A673 (cell line): ENCODE measurements around the gene RPS6KC1. TPM values are rescaled to one million over a fixed set of nuclear protein-coding genes. Genes with fewer than 3 reads are reported as not detected.
"Not testable (repeated sequence)": the region's sequence is repeated elsewhere in the genome, so short reads cannot be mapped to it uniquely, and the experiment has no call there.

Experiments used
- BruUV-seq: library from RNA; stranded (reverse); fragments of 400-500 nt; replicated peaks from 2 replicates; lab custom pipeline; 2021; lab: Mats Ljungman, UMichigan
- CTCF ChIA-PET: fragments of 300-600 bp; sonication (Branson Sonifier 250); formaldehyde crosslinking; loops from one replicate; lab custom pipeline; 2022; ENCODE audit warnings: antibody characterized with exemption; lab: Charles Lee
- POLR2A ChIA-PET: fragments of 300-600 bp; sonication (Branson Sonifier 250); formaldehyde crosslinking; loops from one replicate; lab custom pipeline; 2022; ENCODE audit warnings: antibody characterized with exemption; ENCODE audit not compliant: low non-redundant PET; lab: Charles Lee
- DNase-seq: peaks from one replicate; pipeline ENCODE4 v3.0.0-alpha.2; 2015; ENCODE audit warnings: low spot score
- H3K27ac ChIP-seq: fragments of 200-600 bp; sonication (generic); 2 replicates; pipeline ENCODE4 v1.5.1; 2016; ENCODE audit warnings: mixed run types, low read depth, mild to moderate bottlenecking, mixed read lengths, antibody characterized with exemption, low read length; ENCODE audit not compliant: poor library complexity, severe bottlenecking
- H3K27me3 ChIP-seq: fragments of 200-600 bp; sonication (generic); replicated peaks from 2 replicates; pipeline ENCODE4 v1.6.1; 2017; ENCODE audit warnings: mixed run types, low read depth, mild to moderate bottlenecking, mixed read lengths, antibody characterized with exemption, low read length; ENCODE audit not compliant: insufficient read depth, poor library complexity
- H3K36me3 ChIP-seq: fragments of 200-600 bp; sonication (generic); 2 replicates; pipeline ENCODE4 v1.6.1; 2016; ENCODE audit warnings: mixed run types, mild to moderate bottlenecking, mixed read lengths, antibody characterized with exemption, low read length; ENCODE audit not compliant: insufficient read depth, poor library complexity, severe bottlenecking
- H3K4me1 ChIP-seq: fragments of 200-600 bp; sonication (generic); 2 replicates; pipeline ENCODE4 v1.6.1; 2017; ENCODE audit warnings: mixed run types, mild to moderate bottlenecking, mixed read lengths, antibody characterized with exemption, low read length; ENCODE audit not compliant: insufficient read depth, poor library complexity, severe bottlenecking
- H3K4me3 ChIP-seq: fragments of 200-600 bp; sonication (generic); 2 replicates; pipeline ENCODE4 v1.5.1; 2016; ENCODE audit warnings: low read depth, mixed run types, mild to moderate bottlenecking, mixed read lengths, low read length; ENCODE audit not compliant: poor library complexity, severe bottlenecking
- H3K9me3 ChIP-seq: fragments of 200-600 bp; sonication (generic); 2 replicates; pipeline ENCODE4 v1.6.1; 2016; ENCODE audit warnings: mixed run types, low read depth, mild to moderate bottlenecking, mixed read lengths, antibody characterized with exemption, low read length; ENCODE audit not compliant: poor library complexity, severe bottlenecking
- EZH2 ChIP-seq: fragments of 200-600 bp; sonication (generic); IDR thresholded peaks from 2 replicates; pipeline ENCODE4 v1.6.1; 2017; ENCODE audit warnings: borderline replicate concordance, low read depth, mild to moderate bottlenecking, mixed read lengths, antibody characterized with exemption, low read length; ENCODE audit not compliant: poor library complexity, severe bottlenecking
- intact Hi-C: fragments of 100-400 bp; cut with micrococcal nuclease; formaldehyde crosslinking; loops from one replicate; pipeline ENCODE4 v1.10.0; 2022; ENCODE audit not compliant: unreplicated experiment
- total RNA-seq: library from RNA; stranded (reverse); gene quantifications from 2 replicates; pipeline ENCODE4 v1.2.3, GENCODE V29; 2021
- TF ChIP-seq, protein P1 (sequence below): fragments of 300-800, 200-600 bp; sonication (generic); conservative IDR thresholded peaks from 2 replicates; pipeline ENCODE4 v1.5.1; 2017; ENCODE audit warnings: low read depth, mild to moderate bottlenecking, antibody characterized with exemption, low read length, moderate library complexity, mixed read lengths

The RPS6KC1 gene
- total RNA-seq, 1 experiment from 2014 or later: 17.1 TPM

DNA sequence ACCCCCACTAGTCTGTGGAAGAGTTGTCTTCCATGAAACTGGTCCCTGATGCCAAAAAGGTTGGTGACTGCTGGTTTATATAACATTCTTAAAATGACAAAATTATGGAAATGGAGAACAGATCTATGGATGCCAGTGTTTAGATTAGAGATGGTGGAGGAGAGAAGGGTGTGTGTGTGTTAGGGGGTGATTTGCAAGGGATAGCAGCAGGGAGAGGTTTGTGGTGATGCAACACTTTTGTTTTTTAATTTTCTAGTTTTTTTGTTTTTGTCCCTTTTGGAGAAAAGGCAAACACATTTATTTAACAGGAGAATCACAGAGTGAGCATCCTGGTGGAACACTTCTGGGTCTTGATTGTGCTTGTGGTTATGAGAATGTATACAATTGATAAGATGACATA, 143.8 kb downstream of the RPS6KC1 start:
- no peak overlapping the region for H3K27ac ChIP-seq
- BruUV-seq: no TSS peak
- H3K9me3 ChIP-seq: peaks cover 8% of the 10 kb centered on the region
- TF ChIP-seq, protein P1, sequence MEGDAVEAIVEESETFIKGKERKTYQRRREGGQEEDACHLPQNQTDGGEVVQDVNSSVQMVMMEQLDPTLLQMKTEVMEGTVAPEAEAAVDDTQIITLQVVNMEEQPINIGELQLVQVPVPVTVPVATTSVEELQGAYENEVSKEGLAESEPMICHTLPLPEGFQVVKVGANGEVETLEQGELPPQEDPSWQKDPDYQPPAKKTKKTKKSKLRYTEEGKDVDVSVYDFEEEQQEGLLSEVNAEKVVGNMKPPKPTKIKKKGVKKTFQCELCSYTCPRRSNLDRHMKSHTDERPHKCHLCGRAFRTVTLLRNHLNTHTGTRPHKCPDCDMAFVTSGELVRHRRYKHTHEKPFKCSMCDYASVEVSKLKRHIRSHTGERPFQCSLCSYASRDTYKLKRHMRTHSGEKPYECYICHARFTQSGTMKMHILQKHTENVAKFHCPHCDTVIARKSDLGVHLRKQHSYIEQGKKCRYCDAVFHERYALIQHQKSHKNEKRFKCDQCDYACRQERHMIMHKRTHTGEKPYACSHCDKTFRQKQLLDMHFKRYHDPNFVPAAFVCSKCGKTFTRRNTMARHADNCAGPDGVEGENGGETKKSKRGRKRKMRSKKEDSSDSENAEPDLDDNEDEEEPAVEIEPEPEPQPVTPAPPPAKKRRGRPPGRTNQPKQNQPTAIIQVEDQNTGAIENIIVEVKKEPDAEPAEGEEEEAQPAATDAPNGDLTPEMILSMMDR: no peak
- TF ChIP-seq EZH2: no peak
- H3K36me3 ChIP-seq: no peaks in the 10 kb centered on the region
- no peaks in the 10 kb centered on the region for H3K4me1 ChIP-seq
- no peak for DNase-seq
- no peaks in the 10 kb centered on the region for H3K27me3 ChIP-seq
- no peak overlapping the region for H3K4me3 ChIP-seq
- intact Hi-C loops: no loop called here
- CTCF ChIA-PET: no interaction called here
- POLR2A ChIA-PET: no interaction called here

DNA sequence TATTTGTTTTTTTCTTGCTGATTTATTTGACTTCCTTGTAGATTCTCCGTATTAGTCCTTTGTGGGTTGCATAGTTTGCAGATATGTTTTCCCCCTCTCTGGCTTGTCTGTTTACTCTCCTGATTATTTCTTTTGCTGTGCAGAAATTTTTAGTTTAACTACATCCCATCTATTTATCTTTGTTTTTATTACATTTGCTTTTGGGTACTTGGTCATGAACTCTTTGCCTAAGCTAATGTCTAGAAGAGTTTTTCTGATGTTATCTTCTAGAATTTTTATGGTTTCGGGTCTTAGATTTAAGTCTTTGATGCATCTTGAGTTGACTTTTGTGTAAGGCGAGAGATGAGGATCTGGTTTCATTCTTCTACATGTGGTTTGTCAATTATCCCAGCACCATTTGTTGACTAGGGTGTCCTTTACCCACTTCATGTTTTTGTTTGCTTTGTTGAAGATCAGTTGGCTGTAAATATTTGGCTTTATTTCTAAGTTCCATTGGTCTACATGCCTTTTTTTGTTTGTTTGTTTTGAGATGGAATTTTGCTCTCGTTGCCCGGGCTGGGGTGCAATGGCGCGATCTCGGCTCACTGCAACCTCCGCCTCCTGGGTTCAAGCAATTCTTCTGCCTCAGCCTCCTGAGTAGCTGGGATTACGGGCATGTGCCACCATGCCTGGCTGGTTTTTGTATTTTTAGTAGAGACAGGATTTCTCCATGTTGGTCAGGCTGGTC, 145.4 kb downstream of the RPS6KC1 start:
- H3K9me3 ChIP-seq, H3K4me3 ChIP-seq, DNase-seq, H3K4me1 ChIP-seq, POLR2A ChIA-PET, H3K36me3 ChIP-seq, intact Hi-C loops, H3K27ac ChIP-seq, BruUV-seq, H3K27me3 ChIP-seq: not testable (repeated sequence)
- CTCF ChIA-PET: interaction anchor here (0.6 kb wide), 1 partner anchor 927 kb away, joined by 6 read pairs; no protein-coding TSS in a partner anchor

DNA sequence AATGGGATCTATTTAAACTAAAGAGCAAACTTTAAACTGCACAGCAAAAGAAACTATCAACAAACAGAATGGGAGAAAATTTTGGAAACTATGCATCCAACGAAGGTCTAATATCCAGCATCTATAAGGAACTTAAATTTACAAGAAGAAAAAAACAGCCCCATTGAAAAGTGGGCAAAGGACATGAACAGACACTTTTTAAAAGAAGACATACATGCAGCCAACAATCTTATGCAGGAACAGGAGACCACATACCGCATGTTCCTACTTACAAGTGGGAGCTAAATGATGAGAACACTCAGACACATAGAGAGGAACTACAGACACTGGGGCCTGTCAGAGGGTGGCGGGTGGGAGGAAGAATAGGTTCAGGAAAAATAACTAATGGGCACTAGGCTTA, 149.6 kb downstream of the RPS6KC1 start:
- POLR2A ChIA-PET: no interaction called here
- BruUV-seq: no TSS peak

More for the DNA sequence above, 149.6 kb downstream of the RPS6KC1 start:
- TF ChIP-seq EZH2: no peak
- TF ChIP-seq, protein P1: no peak
- no peak overlapping the region for H3K27ac ChIP-seq
- H3K27me3 ChIP-seq: no peaks in the 10 kb centered on the region
- no peak overlapping the region for H3K4me3 ChIP-seq
- peaks cover 5% of the 10 kb centered on the region for H3K9me3 ChIP-seq
- H3K4me1 ChIP-seq: no peaks in the 10 kb centered on the region
- CTCF ChIA-PET: no interaction called here
- intact Hi-C loops: no loop called here
- DNase-seq: no peak
- no peaks in the 10 kb centered on the region for H3K36me3 ChIP-seq
